ENCODE results near the gene NDOR1. TPM values are rescaled to one million over a fixed set of nuclear protein-coding genes. Genes with fewer than 3 reads are reported as not detected.
A peak's percentile ranks its signal among the peaks of the same experiment; 100 is the strongest.

Gene NDOR1
- polyA plus RNA-seq, 2 of the 4 experiments (the other 2 are of a cell fraction): 5.6 to 19.5 TPM

DNA sequence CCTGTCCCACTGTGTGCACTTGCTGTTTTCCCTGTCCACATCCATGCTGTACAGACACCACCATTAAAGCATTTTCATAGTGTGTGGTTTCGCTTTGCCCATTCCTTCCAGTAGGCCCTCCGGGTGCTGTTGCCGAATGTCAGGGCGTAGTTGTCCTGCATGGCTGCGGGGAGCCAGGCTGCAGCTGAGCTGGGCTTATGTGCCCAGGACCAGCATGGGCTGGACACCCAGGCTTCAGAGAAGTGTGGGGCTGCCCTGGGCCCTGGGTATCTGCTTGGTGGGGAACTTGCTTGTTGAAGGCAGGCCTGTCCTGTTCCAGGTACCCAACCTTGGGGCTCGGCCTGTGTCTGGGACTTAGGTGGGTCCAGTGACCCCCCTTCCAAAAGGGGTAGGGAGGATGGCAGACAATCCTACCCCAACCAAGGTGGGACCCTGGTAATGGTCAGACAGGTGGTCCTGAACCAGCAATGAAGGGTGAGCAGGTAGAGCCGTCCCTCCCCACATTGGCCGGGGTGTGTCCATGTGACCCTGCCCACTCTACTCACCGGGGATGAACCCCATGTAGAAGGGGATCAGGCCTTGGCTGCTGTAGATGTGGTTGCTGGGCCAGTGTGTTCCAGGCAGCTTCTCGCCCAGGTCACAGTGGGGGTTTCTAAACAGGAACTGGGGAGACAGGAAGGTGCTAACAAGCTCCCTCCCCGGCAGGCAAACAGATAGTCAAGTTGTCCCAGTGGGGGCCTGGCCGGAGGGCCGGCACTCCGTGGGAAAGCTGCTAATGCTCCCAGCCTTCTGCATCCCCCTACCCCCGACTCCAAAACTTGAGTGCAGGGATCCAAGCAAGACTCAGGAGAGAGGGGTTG, 38.4 kb downstream of the NDOR1 start:
- CTCF ChIA-PET: interaction anchor here (1.3 to 13.1 kb wide), 3 partner anchors 7 to 176 kb away, joined by 3 to 236 read pairs (median 5); partner anchors contain the start of gene NELFB

DNA sequence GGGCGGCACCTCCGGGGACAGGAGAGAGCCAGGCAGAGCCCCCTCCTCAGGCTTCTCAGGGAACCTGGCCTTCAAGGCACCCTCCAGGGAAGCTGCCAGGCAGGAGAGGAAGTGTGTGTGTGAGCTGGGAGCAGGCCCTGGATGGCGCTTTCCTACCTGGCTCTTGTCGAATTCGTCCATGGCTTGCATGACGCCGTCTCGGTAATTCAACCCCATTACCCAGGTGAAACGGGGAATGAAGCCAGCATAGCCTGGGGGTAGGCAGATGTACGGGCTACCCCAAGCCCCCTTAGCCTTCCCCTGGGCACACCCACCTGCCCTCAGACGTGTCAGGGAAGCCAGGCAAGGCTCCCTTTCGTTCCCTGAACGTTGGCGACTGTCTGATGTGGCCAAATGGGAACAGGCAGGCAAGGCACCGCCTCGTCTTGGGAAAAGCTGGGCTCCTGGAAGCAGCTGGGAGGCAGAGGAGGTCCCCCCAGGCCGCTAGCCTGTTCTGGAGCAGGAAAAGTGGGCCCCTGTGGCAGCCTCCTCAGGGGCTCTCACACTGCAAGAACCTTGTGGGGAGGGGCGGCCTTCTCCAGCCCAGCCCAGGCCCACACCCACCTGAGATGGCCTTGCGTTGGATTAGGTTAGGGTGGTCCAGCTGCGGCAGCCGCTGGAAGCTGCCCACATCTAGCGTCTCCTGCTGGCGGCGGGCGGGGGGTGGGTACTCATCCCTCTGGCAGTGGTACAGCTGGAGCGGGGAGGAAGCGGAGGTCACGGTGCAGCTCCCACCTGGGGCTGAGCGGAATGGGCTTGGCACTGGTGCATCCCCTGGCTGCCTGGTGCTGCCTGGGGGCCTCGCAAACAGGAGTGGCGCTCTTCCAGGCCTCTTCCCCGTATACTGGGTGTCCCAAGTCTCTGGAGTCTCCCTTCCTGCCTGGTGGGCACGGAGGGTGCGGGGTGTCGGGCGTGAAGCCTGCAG, 39.3 kb downstream of the NDOR1 start:
- Histone ChIP-seq H3K27ac (no peak overlapping the region), H3K4me1 (peaks cover 19% of the 10 kb centered on the region), H3K9me3 (no peaks in the 10 kb centered on the region), H3K4me2 (no peak overlapping the region), H3K4me3 (no peak overlapping the region)
- TF ChIP-seq FOSB (CRISPR knock-in tag; IDR thresholded peaks at IDR 0.05): peak; percentile 66; the same call in 1 of the 2 replicates
- TF ChIP-seq CBX8 (IDR thresholded peaks at IDR 0.05): no peak
- ATAC-seq: no peak; a peak in 1 of 6 replicates
- no peak for FAIRE-seq
- CTCF ChIA-PET: interaction anchor here (1.3 to 13.1 kb wide), 3 partner anchors 8 to 177 kb away, joined by 3 to 236 read pairs (median 5); partner anchors contain the start of gene NELFB
- POLR2A ChIA-PET: interaction anchor here (1.0 to 1.1 kb wide), 2 partner anchors 8 to 12 kb away, joined by 3 read pairs; no protein-coding TSS in a partner anchor
- DNase-seq (ENCODE audit: low read depth in 1 of 2, low spot score in 1 of 2): no peak
- 93% methylated on average over 20 of the region's 36 CpGs for WGBS (ENCODE audit: missing lambda C conversion rate)

More for the DNA sequence above, 38.4 kb downstream of the NDOR1 start:
- Histone ChIP-seq H3K4me2 (peak overlapping the region; percentile 98; the same call in 2 of the 3 replicates), H3K9me3 (no peaks in the 10 kb centered on the region), H3K4me1 (peaks cover 26% of the 10 kb centered on the region), H3K27ac (no peak overlapping the region), H3K4me3 (0 out of 3 replicates have a peak overlapping the region, but pooled peaks have one; percentile 8)
- no peak for ATAC-seq
- POLR2A ChIA-PET: interaction anchor here (1.1 kb wide), 1 partner anchor 9 kb away, joined by 3 read pairs; no protein-coding TSS in a partner anchor
- 77% methylated on average over 14 of the region's 15 CpGs for whole genome bisulfite sequencing (ENCODE audit: missing lambda C conversion rate)
- DNase-seq (ENCODE audit: low read depth in 1 of 2, low spot score in 1 of 2): no peak
- FAIRE-seq: no peak
- TF ChIP-seq FOSL2 (IDR thresholded peaks at IDR 0.05) (no peak), FOSL2 (CRISPR knock-in tag; IDR thresholded peaks at IDR 0.05) (no peak), EHMT2 (IDR thresholded peaks at IDR 0.05; ENCODE audit: low read depth) (no peak), FOSB (CRISPR knock-in tag; IDR thresholded peaks at IDR 0.05) (no peak; the same call in 1 of the 2 replicates), RFX5 (IDR thresholded peaks at IDR 0.05) (no peak), HOXA7 (CRISPR knock-in tag; IDR thresholded peaks at IDR 0.05) (peak; percentile 94), EHF (CRISPR knock-in tag; IDR thresholded peaks at IDR 0.05) (no peak), POLR2A (IDR thresholded peaks at IDR 0.05; ENCODE audit: low read length) (peak; percentile 40), POLR2AphosphoS2 (conservative IDR thresholded peaks at IDR 0.05; ENCODE audit: low read length) (peak; percentile 98), JUN (IDR thresholded peaks at IDR 0.05) (peak in 1 of 2 experiments; percentile 89; a peak in 4 of 5 replicates), TFCP2L1 (CRISPR knock-in tag; IDR thresholded peaks at IDR 0.05) (peak; percentile 81; the same call in 1 of the 2 replicates), GATA3 (IDR thresholded peaks at IDR 0.05; ENCODE audit: borderline replicate concordance) (no peak; the same call in 1 of the 2 replicates), PHF8 (IDR thresholded peaks at IDR 0.05; ENCODE audit: borderline replicate concordance, low read depth) (no peak), TP53 (CRISPR knock-in tag; IDR thresholded peaks at IDR 0.05) (peak; percentile 70), HOXB13 (CRISPR knock-in tag; IDR thresholded peaks at IDR 0.05; ENCODE audit: low read depth) (no peak), RAD21 (conservative IDR thresholded peaks at IDR 0.05 in 1 of 2, IDR thresholded peaks at IDR 0.05 in 1 of 2) (no peak), JUNB (IDR thresholded peaks at IDR 0.05) (no peak), MAZ (IDR thresholded peaks at IDR 0.05; ENCODE audit: borderline replicate concordance, low read depth, low read length) (no peak)
- TF ChIP-seq, protein P1, sequence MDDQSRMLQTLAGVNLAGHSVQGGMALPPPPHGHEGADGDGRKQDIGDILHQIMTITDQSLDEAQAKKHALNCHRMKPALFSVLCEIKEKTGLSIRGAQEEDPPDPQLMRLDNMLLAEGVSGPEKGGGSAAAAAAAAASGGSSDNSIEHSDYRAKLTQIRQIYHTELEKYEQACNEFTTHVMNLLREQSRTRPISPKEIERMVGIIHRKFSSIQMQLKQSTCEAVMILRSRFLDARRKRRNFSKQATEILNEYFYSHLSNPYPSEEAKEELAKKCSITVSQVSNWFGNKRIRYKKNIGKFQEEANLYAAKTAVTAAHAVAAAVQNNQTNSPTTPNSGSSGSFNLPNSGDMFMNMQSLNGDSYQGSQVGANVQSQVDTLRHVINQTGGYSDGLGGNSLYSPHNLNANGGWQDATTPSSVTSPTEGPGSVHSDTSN (IDR thresholded peaks at IDR 0.05): peak; percentile 82
- TF ChIP-seq, protein P2, sequence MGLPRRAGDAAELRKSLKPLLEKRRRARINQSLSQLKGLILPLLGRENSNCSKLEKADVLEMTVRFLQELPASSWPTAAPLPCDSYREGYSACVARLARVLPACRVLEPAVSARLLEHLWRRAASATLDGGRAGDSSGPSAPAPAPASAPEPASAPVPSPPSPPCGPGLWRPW (IDR thresholded peaks at IDR 0.05): no peak
- TF ChIP-seq, protein P3, sequence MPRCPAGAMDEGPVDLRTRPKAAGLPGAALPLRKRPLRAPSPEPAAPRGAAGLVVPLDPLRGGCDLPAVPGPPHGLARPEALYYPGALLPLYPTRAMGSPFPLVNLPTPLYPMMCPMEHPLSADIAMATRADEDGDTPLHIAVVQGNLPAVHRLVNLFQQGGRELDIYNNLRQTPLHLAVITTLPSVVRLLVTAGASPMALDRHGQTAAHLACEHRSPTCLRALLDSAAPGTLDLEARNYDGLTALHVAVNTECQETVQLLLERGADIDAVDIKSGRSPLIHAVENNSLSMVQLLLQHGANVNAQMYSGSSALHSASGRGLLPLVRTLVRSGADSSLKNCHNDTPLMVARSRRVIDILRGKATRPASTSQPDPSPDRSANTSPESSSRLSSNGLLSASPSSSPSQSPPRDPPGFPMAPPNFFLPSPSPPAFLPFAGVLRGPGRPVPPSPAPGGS (IDR thresholded peaks at IDR 0.05): no peak; the same call in 2 of the 3 replicates
- TF ChIP-seq, protein P4, sequence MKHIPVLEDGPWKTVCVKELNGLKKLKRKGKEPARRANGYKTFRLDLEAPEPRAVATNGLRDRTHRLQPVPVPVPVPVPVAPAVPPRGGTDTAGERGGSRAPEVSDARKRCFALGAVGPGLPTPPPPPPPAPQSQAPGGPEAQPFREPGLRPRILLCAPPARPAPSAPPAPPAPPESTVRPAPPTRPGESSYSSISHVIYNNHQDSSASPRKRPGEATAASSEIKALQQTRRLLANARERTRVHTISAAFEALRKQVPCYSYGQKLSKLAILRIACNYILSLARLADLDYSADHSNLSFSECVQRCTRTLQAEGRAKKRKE (CRISPR knock-in tag; IDR thresholded peaks at IDR 0.05; ENCODE audit: low read depth): no peak
- TF ChIP-seq, protein P5, sequence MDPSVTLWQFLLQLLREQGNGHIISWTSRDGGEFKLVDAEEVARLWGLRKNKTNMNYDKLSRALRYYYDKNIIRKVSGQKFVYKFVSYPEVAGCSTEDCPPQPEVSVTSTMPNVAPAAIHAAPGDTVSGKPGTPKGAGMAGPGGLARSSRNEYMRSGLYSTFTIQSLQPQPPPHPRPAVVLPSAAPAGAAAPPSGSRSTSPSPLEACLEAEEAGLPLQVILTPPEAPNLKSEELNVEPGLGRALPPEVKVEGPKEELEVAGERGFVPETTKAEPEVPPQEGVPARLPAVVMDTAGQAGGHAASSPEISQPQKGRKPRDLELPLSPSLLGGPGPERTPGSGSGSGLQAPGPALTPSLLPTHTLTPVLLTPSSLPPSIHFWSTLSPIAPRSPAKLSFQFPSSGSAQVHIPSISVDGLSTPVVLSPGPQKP (IDR thresholded peaks at IDR 0.05; ENCODE audit: low read depth, low read length): no peak
